HG03521 (cell line): ENCODE measurements around the gene ARFGAP3.
"Not testable (repeated sequence)": the region's sequence is repeated elsewhere in the genome, so short reads cannot be mapped to it uniquely, and the experiment has no call there.

Experiments used
- ATAC-seq: cut with Tn5 transposase; IDR thresholded peaks from one replicate; pipeline ENCODE4 v1.9.1; 2021; ENCODE audit warnings: mild to moderate bottlenecking, moderate library complexity; ENCODE audit not compliant: unreplicated experiment

ARFGAP3 gene

GRCh38 chr22:42770941-42771647 is 86.0 kb downstream of the ARFGAP3 start:
- no peak for ATAC-seq

GRCh38 chr22:42770448-42770726 is 86.7 kb downstream of the ARFGAP3 start:
- ATAC-seq, result no peak

DNA sequence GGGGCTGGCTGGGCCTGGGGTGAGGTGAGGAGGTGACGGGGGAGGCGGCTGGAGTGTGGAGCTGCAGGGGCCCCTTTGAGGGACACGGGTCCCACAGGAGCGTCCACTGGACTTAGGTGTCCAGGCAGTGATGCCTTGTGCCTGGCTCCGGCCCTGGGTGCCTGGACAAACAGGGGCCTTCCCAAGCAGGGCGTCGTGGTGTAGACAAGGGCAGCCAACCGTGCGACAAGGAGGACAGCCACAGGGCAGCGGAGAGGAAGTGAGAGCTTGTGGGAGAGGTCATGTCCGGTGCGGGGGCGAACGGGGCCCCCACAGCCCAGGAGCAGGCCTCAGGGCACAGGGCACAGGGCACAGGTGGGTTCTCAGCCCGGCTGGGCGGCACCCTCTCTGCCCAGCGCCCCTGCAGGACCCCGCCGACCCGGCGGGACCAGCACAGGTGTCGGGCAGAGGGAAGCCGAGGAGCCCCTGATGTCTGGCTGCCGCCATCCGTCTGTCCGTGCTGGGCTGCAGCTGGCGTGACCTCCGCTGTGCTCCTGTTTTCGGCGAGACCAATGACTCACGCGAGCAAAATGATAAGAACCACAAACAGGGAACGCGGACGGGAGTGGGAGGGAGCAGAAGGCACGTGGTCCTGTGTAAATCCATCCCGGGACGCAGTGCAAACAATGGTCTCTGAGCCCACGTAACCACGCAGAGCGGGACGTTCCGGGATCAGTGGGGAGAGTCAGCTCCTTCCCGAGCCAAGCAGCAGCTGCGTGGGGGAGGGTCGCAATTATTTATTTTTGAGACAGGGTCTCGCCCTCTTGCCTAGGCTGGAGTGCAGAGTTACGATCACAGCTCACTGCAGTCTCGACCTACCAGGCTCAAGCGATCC is 87.3 kb downstream of the ARFGAP3 start:
- ATAC-seq, result peak; percentile 64

DNA sequence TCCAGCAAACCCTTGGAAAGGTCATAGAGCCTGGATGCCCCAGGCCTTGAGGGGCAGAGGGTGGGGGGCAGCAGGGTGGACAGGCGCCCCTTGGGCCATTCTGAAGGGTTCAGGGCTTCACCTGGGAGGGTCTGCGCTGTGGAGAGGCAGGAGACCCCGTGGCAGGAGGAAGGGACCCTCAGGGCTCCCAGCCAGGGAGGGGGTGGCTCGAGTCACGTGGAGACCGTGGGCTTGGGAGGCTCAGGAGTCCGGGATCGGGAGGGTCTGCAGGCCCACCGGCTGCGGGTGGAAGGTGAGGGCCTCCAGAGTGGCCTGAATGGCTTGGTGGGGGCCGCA is 87.9 kb downstream of the ARFGAP3 start:
- ATAC-seq, result no peak

DNA sequence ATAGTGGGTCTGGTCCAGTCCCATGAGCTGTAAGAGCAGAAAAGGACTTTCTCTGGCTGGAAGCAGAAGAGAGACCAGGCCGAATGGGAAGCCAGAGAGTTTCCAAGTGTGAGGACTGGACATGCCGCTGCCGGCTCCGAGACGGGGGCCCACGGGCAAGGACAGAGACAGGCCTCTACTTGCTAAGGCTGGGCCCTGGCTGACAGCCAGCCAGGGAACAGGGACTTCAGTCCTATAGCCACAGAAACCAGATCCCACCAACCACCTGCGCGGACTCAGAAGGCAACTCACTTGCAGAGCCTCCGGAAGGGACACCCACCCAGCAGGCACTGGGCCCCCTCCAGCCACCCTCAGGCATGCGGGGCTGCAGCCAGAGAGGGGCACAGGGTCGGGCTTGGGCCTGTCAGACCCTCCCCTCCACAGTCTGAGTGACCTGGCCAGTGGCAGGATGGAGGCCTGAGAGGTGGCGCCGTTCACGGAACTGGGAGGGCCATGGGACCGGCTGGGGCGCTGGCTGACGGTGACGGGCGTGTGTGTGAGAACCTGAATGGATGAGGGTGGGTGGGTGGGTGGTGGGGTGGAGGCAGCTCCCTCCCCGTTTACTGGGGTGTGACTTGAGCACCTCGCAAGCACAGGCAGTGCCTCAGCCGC is 88.6 kb downstream of the ARFGAP3 start:
- ATAC-seq, result no peak

DNA sequence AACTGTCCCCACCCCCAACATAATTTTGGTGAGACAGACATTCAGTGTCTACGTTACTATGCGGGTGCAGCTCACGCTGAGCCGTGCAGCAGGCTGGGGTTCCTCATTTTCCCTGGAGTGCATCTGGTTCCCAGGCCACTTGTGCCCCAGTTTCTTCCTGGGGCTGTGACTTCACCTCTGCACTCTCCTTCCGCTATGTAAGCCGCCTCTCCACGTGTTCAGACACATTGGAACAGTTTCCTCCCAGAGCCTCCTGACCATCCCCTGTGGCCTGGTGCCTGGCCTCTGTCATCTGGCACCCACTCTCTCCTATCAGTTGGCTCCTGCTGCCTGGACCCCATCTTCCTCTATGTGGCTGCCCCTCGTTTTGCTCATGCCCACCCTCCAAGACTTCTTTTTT is 90.2 kb downstream of the ARFGAP3 start:
- no peak for ATAC-seq

DNA sequence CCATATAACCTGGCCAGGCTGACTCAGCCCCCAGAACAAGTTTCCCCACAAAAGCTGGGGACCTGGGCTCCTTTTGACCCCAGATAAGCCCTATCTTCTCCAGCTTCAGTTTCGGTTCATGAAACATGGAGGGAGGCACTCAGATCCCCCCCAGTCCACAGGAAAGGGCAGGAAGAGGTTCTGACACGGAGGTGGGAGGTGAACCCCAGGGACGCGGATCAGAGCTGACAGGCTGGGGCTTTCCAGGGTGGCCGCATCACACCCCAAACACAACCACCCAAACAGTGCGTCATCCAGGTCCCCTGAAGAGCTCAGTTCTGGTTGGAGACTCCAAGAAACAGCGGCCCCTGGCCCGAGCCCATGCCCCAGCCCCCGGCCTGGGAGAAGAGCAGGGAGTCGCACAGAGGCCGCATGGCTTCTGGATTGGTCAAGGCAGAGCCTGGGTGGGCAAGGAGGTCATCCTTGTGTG is 92.1 kb downstream of the ARFGAP3 start:
- no peak for ATAC-seq

- ATAC-seq, result no peak
Observed at GRCh38 chr22:42763965-42764480, 93.0 kb downstream of the ARFGAP3 start.

GRCh38 chr22:42760806-42761565 is 96.1 kb downstream of the ARFGAP3 start:
- ATAC-seq, result no peak

DNA sequence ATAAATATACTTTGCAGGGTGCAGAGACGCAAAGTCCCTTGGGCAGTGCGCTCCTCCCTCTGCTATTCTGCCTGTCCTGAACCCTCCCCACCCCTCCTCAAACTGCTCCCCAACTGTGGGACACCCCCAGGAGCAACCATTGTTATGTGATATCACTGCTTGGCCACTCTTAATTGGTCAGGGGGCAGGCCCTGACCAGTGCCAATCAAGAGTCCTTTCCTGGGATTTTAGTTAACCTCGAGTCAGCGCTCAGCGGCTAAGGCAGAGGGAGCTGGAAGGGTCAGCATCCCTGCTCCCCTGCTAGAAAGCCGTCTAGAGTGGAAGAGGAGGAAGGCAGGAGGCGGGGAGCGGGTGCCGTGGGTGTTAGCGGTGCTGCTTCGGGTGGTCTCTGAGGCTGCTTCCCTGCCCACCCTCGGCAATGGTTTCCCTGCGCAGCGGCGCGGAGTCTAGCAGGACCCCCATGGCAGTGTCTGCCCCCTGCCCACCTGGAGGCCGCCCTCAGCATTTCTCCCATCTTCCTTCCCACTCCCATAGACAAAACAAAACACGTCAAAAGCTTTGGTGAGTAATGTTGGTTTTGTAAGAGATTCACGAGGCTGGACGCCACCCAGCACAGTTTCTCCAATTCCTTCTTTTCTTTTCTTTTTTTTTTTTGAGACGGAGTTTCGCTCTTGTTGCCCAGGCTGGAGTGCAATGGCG is 98.0 kb downstream of the ARFGAP3 start:
- no peak for ATAC-seq

DNA sequence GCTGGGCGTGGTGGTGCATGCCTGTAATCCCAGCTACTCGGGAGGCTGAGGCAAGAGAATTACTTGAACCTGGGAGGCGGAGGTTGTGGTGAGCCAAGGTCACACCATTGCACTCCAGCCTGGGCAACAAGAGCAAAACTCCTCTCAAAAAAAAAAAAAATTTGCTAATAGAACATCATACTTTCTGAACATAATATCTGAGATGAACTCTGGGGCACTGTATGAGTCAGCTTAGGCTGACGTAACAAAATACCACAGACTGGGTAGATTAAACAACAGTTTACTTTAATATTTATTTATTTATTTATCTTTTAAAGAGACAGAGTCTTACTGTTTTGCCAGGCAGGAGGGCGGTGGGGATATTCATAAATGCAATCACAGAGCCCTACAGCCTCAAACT is 101.5 kb downstream of the ARFGAP3 start:
- not testable (repeated sequence) for ATAC-seq

- ATAC-seq, result not testable (repeated sequence)
Observed at GRCh38 chr22:42755121-42755520, 102.0 kb downstream of the ARFGAP3 start.

DNA sequence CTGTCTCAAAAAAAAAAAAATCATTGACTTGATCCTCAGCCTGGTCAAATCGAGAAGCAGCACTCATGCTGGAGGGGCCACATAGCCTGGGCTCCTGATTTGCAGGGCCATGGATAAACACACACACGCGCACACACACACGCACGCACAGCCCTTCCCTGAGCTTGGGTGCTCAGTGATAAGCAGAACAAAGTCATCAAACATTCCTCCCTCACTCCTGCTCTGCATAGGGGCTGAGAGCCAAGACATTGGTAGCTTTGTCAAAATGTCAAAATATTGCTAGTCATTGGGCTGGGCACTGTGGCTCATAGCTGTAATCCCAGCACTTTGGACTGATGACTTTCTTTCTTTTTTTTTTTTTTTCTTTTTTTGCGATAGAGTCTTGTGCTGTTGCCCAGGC is 102.4 kb downstream of the ARFGAP3 start:
- ATAC-seq, result no peak

- no peak for ATAC-seq
Observed at GRCh38 chr22:42752912-42753311, 104.2 kb downstream of the ARFGAP3 start.

GRCh38 chr22:42752230-42752746 is 104.8 kb downstream of the ARFGAP3 start:
- ATAC-seq, result no peak

DNA sequence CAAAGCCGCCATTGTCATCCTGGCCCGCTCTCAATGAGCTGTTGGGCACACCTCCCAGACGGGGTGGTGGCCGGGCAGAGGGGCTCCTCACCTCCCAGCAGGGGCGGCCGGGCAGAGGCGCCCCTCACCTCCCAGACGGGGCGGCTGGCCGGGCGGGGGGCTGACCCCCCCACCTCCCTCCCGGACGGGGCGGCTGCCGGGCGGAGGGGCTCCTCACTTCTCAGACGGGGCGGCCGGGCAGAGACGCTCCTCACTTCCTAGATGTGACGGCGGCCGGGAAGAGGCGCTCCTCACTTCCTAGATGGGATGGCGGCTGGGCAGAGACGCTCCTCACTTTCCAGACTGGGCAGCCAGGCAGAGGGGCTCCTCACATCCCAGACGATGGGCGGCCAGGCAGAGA is 106.7 kb downstream of the ARFGAP3 start:
- ATAC-seq, result not testable (repeated sequence)

- no peak for ATAC-seq
Observed at GRCh38 chr22:42747701-42748513, 109.2 kb downstream of the ARFGAP3 start.
